Psoas muscle (tissue), 8 donors: ENCODE measurements around the gene CUL3. TPM values are rescaled to one million over a fixed set of nuclear protein-coding genes. Genes with fewer than 3 reads are reported as not detected.

Experiments
- ATAC-seq, 4 donors: fragments of 200-7000 bp; cut with Tn5 transposase; one replicate each; pipeline ENCODE4 v1.9.1; 2020; ENCODE audit warnings: moderate library complexity in 3 of 4, mild to moderate bottlenecking in 2 of 4
- DNase-seq, 2 donors: peaks; one replicate each; pipeline ENCODE4 v3.0.0-alpha.2; 2020
- H3K27ac ChIP-seq: fragments of 200-600 bp; one replicate; pipeline ENCODE4 v1.8.0; 2022
- H3K27me3 ChIP-seq, 3 donors: fragments of 200-600 bp in 1 of 3; one replicate each; pipeline versions ENCODE4 v1.6.1 to v1.8.0; 2013 to 2022; ENCODE audit warnings: low read length in 2 of 3, mild to moderate bottlenecking in 2 of 3, moderate library complexity in 1 of 3; ENCODE audit not compliant: insufficient read depth in 3 of 3
- H3K36me3 ChIP-seq, 2 donors: fragments of 200-600 bp in 1 of 2; one replicate each; pipeline versions ENCODE4 v1.6.1 to v1.8.0; 2013 to 2022; ENCODE audit warnings: low read depth in 1 of 2, mild to moderate bottlenecking in 1 of 2, moderate library complexity in 1 of 2; ENCODE audit not compliant: insufficient read depth in 1 of 2
- H3K4me1 ChIP-seq: fragments of 200-600 bp; one replicate; pipeline ENCODE4 v1.8.0; 2022
- H3K4me3 ChIP-seq: fragments of 200-600 bp; one replicate; pipeline ENCODE4 v1.8.0; 2022; ENCODE audit warnings: mild to moderate bottlenecking
- H3K9me3 ChIP-seq: fragments of 200-600 bp; one replicate; pipeline ENCODE4 v1.8.0; 2022
- CTCF ChIP-seq: fragments of 200-600 bp; IDR thresholded peaks from one replicate; pipeline ENCODE4 v1.8.0; 2022; ENCODE audit warnings: antibody characterized with exemption
- WGBS, 3 donors: extraction: QIAGEN DNeasy Blood & Tissue Kit; methylation state at CpG; one replicate each; pipeline versions ENCODE4 v1.1.6 to v1.1.7; 2013; 5-methylcytosine and 5-hydroxymethylcytosine counted together
- intact Hi-C, 2 donors: fragments of 100-400 bp; cut with DNase I; formaldehyde crosslinking; loops; one replicate each; pipeline versions ENCODE4 v1.11.0 to v1.14.2; 2022
- polyA plus RNA-seq, 3 donors: library from polyadenylated mRNA; stranded (reverse); fragments of 200-250 nt; gene quantifications; one replicate each; pipeline ENCODE4 v1.2.3, GENCODE V29; 2013
- total RNA-seq, 4 donors: library from RNA; stranded (reverse); fragmentation: NEBNext Ultra II Directional in 2 of 4; extraction: Animal tissue kit (Norgen Biotek cat#: 25700) in 2 of 4; gene quantifications; one replicate each; pipeline versions ENCODE4 v1.2.1 to v1.2.4, GENCODE V29; 2021 to 2023
- donor health status: healthy with polysubstance abuse.
- donor health status: DM: no; HTN: no; CAD: no; lungs with moderate emphysema.
- donor health status: Bipolar disorder and iron deficiency.
- donor health status: healthy.
- donor health status: DM: yes; HTN: yes; CAD: no.
- donor health status: DM: no; HTN: no; CAD: no.
- donor health status: DM: no; HTN: no; CAD: no.
- donor health status: DM: yes; HTN: yes; CAD: no.

The CUL3 gene
- total and polyA plus RNA-seq, 7 donors = 103 to 218 (median 128) TPM

- Histone ChIP-seq H3K27ac (no peak overlapping the region), H3K27me3 (no peaks in the 10 kb centered on the region), H3K9me3 (no peaks in the 10 kb centered on the region), H3K4me1 (peaks cover 48% of the 10 kb centered on the region), H3K4me3 (no peak overlapping the region), H3K36me3 (no peaks in the 10 kb centered on the region)
- ATAC-seq = no peak
- no peak for DNase-seq
- WGBS, 3 donors = 58 to 74% (median 68%) methylated on average over 7 of the region's 7 CpGs
- intact Hi-C loops = no loop called here
- TF ChIP-seq CTCF = no peak
These were observed 23.7 kb downstream of the CUL3 start for GRCh38 chr2:224561234-224562005.

GRCh38 chr2:224560549-224560948 lies 24.6 kb downstream of the CUL3 start:
- H3K9me3 ChIP-seq = no peaks in the 10 kb centered on the region
- no peaks in the 10 kb centered on the region for H3K36me3 ChIP-seq
- H3K4me3 ChIP-seq = no peak overlapping the region
- H3K27ac ChIP-seq = no peak overlapping the region
- ATAC-seq = no peak
- TF ChIP-seq CTCF = no peak
- peaks cover 55% of the 10 kb centered on the region for H3K4me1 ChIP-seq
- 96 to 100% (median 99%) methylated on average over 2 of the region's 2 CpGs for WGBS, 3 donors
- no peaks in the 10 kb centered on the region for H3K27me3 ChIP-seq
- intact Hi-C loops = no loop called here
- DNase-seq = no peak

GRCh38 chr2:224557610-224558009 lies 27.6 kb downstream of the CUL3 start:
- peaks cover 42% of the 10 kb centered on the region for H3K4me1 ChIP-seq
- ATAC-seq = no peak
- H3K4me3 ChIP-seq = no peak overlapping the region
- H3K27me3 ChIP-seq = no peaks in the 10 kb centered on the region
- no peak for TF ChIP-seq CTCF
- DNase-seq = no peak
- no peaks in the 10 kb centered on the region for H3K36me3 ChIP-seq
- H3K9me3 ChIP-seq = no peaks in the 10 kb centered on the region
- H3K27ac ChIP-seq = no peak overlapping the region
- intact Hi-C loops = no loop called here
- WGBS, 3 donors = 95 to 99% (median 98%) methylated on average over 2 of the region's 2 CpGs

- no peak for TF ChIP-seq CTCF
- Histone ChIP-seq H3K4me3 (no peak overlapping the region), H3K27me3 (no peaks in the 10 kb centered on the region), H3K36me3 (no peaks in the 10 kb centered on the region), H3K27ac (no peak overlapping the region), H3K4me1 (peaks cover 30% of the 10 kb centered on the region), H3K9me3 (no peaks in the 10 kb centered on the region)
- ATAC-seq (no peak), DNase-seq (no peak)
- intact Hi-C loops = no loop called here
These were observed 28.8 kb downstream of the CUL3 start for GRCh38 chr2:224556381-224556780.
